GDM1 (cell line): Measurements from ENCODE around the gene SCN4B.

Experiments used
- DNase-seq: peaks from one replicate; lab custom pipeline; 2025; lab: John Stamatoyannopoulos, UW

The SCN4B gene

GRCh38 chr11:118099838-118100556 lies 52.6 kb downstream of the SCN4B start:
- DNase-seq, result no peak

- no peak for DNase-seq
These were observed 53.4 kb downstream of the SCN4B start for GRCh38 chr11:118098996-118099837.

- no peak for DNase-seq
These were observed 56.7 kb downstream of the SCN4B start for GRCh38 chr11:118095967-118096367.

GRCh38 chr11:118095493-118095892 lies 57.1 kb downstream of the SCN4B start:
- no peak for DNase-seq

- no peak for DNase-seq
These were observed 59.6 kb downstream of the SCN4B start for GRCh38 chr11:118092907-118093571.

- DNase-seq, result no peak
These were observed 60.9 kb downstream of the SCN4B start for GRCh38 chr11:118091690-118092089.

GRCh38 chr11:118090545-118091162 lies 62.0 kb downstream of the SCN4B start:
- DNase-seq, result no peak

GRCh38 chr11:118088531-118088930 lies 64.1 kb downstream of the SCN4B start:
- DNase-seq, result peak; percentile 89

- no peak for DNase-seq
These were observed 64.7 kb downstream of the SCN4B start for GRCh38 chr11:118087931-118088330.

GRCh38 chr11:118086913-118087768 lies 65.5 kb downstream of the SCN4B start, which contains the start of gene SMIM35:
Gene SMIM35, minus strand, starts transcription at chr11:118086963. Its CDS starts 206 bp downstream, at chr11:118086757.
- no peak for DNase-seq

GRCh38 chr11:118084656-118085055 lies 68.0 kb downstream of the SCN4B start:
- DNase-seq, result no peak

- DNase-seq, result peak; percentile 79
These were observed 68.4 kb downstream of the SCN4B start for GRCh38 chr11:118084247-118084646.
